ENCODE measurements around the gene APBA2. TPM values are rescaled to one million over a fixed set of nuclear protein-coding genes. Genes with fewer than 3 reads are reported as not detected.

Gene APBA2
- total RNA-seq, 1 donor from 2014 or later = 2.0 TPM

DNA sequence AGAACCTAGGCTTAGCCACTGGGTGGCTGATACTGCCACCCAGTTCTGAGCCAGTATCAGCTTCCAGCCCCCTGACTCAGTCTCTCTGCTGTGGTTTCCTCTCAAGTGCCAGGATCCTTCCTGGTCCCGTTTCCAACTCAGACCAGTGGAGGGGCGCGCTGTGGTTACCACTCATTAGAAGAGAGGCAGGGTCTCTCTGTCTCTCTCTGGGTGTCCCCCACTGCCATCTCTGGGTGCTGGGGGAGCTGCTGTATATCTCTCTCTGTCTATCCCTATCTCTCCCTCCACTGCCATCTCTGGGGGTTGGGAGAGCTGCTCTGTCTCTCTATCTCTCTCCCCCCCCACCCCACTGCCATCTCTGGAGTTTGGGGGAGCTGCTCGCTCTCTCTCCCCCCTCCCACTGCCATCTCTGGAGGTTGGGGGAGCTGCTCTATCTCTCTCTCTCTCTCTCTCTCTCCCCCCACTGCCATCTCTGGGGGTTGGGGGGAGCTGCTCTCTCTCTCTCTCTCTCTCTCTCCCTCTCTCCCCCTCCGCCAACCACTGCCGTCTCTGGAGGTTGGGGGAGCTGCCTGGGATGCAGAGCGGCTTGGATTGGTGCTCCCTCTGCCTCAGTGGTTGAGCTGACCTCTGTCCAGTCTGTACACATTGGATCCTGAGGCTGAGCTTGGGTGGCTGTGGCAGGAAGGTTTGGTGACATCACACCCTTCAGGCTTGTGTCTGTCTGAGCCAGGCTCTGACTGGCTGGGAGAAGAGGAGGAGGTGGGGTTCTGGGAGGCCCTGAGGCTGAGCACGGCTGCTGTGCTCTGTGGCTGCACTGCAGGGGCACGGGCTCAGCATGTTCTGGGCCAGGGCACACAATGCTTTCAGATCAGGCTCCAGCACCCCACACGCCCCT, 98.9 kb downstream of the APBA2 start:
- intact Hi-C loops (cut with DNase I) = no loop called here
- DNase-seq (ENCODE audit: missing footprints) (no peak), ATAC-seq (no peak)

GRCh38 chr15:28985316-28985645, 99.5 kb downstream of the APBA2 start:
- intact Hi-C loops (cut with DNase I) = no loop called here
- no peak for ATAC-seq
- DNase-seq (ENCODE audit: missing footprints) = no peak

DNA sequence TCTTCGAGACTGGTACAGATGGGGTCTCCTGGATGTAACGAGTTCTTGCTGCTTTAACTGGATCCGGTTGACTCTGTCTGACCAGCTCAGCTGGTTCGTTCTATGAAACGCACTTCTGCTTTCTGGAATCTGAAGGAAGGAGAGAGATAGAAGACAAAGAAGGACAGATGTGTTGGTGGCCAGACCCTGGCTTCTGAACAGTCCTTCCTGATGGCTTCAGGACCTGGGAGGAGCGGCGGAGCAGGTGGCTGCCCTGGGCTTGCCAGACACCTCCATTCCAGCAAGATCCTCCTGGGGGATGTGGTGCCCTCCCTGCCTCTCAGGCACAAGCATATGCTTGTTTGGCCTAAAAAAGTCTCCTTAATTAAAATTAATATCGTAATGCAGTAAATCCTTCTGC, 99.9 kb downstream of the APBA2 start:
- intact Hi-C loops (cut with DNase I) = no loop called here
- no peak for ATAC-seq
- no peak for DNase-seq (ENCODE audit: missing footprints)

DNA sequence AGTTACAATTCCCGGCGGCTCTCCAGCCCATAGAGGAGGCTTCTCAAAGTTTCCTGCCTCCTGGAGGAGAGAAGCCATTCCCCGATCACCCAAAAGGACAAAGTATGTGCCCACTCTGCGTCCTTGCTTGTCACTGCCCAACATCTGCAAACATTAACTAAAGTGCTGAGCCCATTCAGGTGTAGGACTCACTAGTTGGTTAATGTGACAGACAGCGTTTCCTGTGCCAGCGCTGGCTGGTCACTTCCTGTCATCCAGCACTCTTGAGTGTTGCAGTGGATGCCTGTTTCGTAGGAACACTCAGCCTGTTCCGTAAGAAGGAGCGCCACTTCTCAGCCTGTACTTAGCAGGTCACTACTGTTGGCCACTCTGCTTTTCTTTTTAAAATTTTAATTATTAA, 100.3 kb downstream of the APBA2 start:
- DNase-seq (ENCODE audit: missing footprints) (no peak), ATAC-seq (no peak)
- intact Hi-C loops (cut with DNase I) = no loop called here

- intact Hi-C loops (cut with DNase I) = no loop called here
- ATAC-seq = no peak
These were observed 101.0 kb downstream of the APBA2 start for GRCh38 chr15:28986726-28987125.

GRCh38 chr15:28987337-28987736, 101.6 kb downstream of the APBA2 start:
- ATAC-seq (no peak), DNase-seq (ENCODE audit: missing footprints) (no peak)
- intact Hi-C loops (cut with DNase I) = no loop called here

More at GRCh38 chr15:28986726-28987125, 101.0 kb downstream of the APBA2 start:
- DNase-seq (ENCODE audit: missing footprints) = no peak

DNA sequence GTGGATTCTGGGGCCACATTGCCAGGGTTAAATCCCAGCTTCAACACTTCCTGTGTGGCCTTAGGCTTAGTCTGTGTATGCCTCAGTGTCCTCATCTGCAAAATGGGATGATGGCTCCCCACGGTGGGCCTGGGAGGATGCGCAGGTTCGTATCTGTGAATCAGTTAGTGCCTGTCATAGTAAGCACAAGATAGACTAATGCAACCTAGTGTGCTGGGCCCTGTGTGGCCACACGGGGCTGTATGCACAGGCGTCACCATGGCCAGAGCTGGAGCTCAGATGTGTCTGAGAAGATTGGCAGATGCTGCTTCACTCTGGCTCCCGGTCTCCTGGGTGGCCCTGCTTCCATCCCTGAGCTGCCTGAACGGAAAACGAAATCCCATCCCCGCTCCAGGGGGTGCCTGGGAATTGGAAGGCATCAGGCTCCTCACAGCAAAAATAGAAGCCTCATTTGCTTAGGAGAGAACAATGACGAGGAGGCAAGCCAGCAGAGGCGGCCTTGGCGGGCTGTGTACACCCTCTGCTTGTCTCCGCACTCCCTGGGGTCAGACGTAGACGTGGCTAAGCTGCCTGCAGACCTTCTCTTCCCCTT, 103.6 kb downstream of the APBA2 start:
- intact Hi-C loops (cut with DNase I) = no loop called here
- ATAC-seq (peak; percentile 23), DNase-seq (ENCODE audit: missing footprints) (no peak)

DNA sequence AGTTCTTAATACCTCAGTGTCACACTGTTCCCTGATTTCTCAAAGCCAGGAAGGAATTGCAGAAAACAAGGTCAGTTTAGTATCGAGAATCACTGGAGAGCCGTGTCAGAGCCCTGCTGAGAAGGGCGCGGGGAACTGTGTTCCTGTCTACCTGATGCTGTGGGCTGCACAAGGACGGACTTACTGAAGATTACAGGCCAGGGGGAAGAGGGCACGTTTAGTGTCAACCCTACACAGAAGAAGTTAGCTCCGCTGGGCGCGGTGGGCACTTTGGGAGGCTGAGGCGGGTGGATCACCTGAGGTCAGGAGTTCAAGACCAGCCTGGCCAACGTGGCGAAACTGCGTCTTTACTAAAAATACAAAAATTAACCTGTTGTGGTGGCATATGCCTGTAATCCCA, 104.1 kb downstream of the APBA2 start:
- DNase-seq (ENCODE audit: missing footprints) (no peak), ATAC-seq (no peak)
- intact Hi-C loops (cut with DNase I) = no loop called here

GRCh38 chr15:28990390-28990789, 104.6 kb downstream of the APBA2 start:
- intact Hi-C loops (cut with DNase I) = no loop called here
- no peak for DNase-seq (ENCODE audit: missing footprints)
- no peak for ATAC-seq

GRCh38 chr15:28991236-28992171, 105.7 kb downstream of the APBA2 start:
- ATAC-seq = no peak
- intact Hi-C loops (cut with DNase I) = no loop called here
- DNase-seq (ENCODE audit: missing footprints) = no peak

- ATAC-seq (no peak), DNase-seq (ENCODE audit: missing footprints) (no peak)
- intact Hi-C loops (cut with DNase I) = no loop called here
These were observed 106.6 kb downstream of the APBA2 start for GRCh38 chr15:28992336-28992864.

DNA sequence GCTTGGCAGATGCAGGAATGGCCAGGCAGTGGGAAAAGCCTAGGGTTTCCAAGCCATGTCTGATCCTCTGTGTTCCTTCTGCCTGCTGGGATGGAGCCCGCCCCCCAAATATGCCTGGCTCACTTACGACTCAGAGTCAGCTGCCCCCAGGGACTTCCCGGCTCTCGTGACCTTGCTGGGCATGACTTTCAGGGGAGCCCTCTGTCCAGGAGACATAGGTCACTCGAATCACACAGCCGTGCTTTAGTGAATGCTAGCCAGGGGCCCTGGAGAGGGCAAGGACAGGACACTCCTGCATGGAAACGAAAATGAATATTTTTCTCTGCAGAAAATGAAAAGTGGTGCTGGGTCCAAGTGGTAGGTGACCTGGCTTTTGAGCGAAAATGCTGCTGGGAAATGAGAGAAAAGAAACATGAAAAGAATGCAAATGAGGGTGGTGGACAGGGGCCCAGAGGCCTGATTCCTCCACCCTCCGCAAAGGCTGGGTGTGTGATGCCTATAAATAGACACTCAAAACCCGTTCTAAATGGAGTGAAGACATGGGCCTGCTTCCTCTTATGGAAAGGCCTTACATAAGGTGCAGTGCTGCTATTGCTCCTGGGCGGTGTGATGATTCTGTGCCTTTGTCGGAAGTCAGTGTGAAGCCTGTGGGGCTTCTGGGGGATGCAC, 107.4 kb downstream of the APBA2 start:
- intact Hi-C loops (cut with DNase I) = no loop called here
- DNase-seq (ENCODE audit: missing footprints) (no peak), ATAC-seq (peak; percentile 87)

GRCh38 chr15:28993720-28994053, 107.9 kb downstream of the APBA2 start:
- DNase-seq (ENCODE audit: missing footprints) = no peak
- intact Hi-C loops (cut with DNase I) = no loop called here
- no peak for ATAC-seq

DNA sequence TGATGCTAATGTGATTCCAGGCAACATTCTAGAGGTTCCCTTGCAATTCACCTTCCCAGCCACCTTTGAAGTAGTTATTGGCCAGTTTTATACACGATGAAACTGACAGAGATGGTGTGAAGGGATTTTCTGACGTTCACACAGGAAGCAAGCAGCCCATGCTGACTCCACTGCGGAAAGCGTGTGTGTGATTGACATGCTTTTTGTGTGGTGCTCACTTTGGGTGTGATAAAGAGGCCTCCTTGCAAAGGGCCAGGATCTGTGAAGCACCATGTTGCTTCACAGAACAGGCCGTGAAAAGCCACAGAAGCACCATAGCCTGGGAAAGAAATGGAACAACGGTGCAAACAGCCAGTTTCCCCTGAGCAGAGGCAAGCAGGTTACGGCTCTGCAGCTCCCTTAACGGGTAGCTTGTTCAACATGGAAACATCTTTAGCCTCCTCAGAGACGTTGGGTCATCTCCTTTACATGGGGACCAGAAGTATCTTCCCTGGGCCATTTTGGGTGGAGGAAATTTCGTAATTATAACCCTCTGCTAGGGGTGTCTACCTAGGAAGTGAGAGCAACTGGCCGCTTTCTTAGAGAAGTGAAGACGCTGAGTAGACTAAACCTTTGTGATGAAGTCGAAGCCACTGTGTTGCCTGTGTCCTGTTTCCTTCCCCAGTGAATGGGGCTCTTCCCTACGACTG, 108.5 kb downstream of the APBA2 start:
- ATAC-seq (no peak), DNase-seq (ENCODE audit: missing footprints) (no peak)
- intact Hi-C loops (cut with DNase I) = no loop called here

DNA sequence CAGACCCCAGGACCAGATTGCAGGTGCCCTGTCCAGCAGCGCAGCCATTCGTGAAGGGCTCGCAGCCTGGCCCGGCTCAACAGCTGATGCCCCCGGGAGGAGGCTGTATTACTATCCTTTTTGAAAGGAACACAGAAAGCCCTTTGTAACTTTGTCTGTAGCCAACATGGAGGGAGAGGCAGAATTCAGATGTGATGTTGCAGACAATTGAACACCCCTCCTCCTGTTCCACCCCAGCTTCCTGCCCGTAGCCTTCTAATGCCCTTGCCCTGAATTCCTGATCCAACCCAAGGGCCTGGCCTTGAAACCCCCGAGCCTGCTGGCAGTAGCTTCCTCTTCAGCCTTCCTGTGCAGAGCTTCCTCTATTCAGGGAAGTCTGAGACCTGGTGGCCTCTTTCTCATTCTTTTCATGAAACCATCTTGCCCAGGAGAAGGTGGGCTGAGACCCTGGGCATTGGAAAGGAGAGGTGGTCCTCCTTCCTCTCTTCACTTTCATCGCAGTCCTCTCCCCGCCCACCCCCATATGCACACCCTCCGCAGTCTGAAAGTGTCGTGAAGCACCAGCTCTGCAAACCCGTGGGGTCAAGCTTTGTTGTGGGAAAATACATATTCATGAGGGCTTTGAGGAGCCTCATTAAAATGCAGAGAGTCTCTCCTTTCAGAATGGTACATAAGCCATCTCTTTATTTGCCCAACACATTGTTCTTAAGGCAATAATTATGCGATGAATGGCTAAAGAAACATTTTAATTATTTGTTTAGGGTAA, 109.2 kb downstream of the APBA2 start:
- DNase-seq (ENCODE audit: missing footprints) (no peak), ATAC-seq (no peak)
- intact Hi-C loops (cut with DNase I) = no loop called here

DNA sequence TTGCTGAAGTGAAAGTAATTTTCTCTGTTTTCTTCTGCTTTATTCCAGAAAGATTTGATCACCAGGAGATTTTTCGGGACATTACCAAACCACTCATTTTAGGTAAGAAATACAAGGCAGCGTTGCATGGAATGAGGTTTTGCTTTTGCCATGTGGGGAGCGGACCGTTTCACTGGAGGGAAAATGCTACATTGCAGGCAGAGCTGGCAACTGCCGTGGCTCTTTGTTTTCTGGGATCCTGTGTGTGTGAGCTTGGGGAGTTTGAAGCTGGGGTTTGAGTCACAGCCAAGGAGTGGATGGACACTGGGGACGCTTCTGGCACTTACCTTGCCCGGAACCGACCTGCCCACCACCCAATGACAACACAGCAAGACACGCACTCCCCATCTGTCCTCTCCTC, 109.9 kb downstream of the APBA2 start:
- intact Hi-C loops (cut with DNase I) = no loop called here
- DNase-seq (ENCODE audit: missing footprints) (no peak), ATAC-seq (no peak)

- DNase-seq (ENCODE audit: missing footprints) (no peak), ATAC-seq (no peak)
- intact Hi-C loops (cut with DNase I) = no loop called here
These were observed 110.5 kb downstream of the APBA2 start for GRCh38 chr15:28996289-28996688.

GRCh38 chr15:28996953-28997352, 111.2 kb downstream of the APBA2 start:
- no peak for ATAC-seq
- no peak for DNase-seq (ENCODE audit: missing footprints)
- intact Hi-C loops (cut with DNase I) = no loop called here

All from Right ventricle myocardium inferior (tissue), 1 donor.